Inferior parietal cortex (tissue), 1 donor: ENCODE measurements around the gene MN1.

Experiments
- DNase-seq: peaks from one replicate; pipeline ENCODE4 v3.0.0-alpha.2; 2016; ENCODE audit errors: extremely low spot score

The MN1 gene

GRCh38 chr22:27800250-27801201, 1.0 kb downstream of the MN1 start:
- no peak for DNase-seq

- DNase-seq = no peak
Measured at GRCh38 chr22:27799827-27800249, 1.7 kb downstream of the MN1 start.

DNA sequence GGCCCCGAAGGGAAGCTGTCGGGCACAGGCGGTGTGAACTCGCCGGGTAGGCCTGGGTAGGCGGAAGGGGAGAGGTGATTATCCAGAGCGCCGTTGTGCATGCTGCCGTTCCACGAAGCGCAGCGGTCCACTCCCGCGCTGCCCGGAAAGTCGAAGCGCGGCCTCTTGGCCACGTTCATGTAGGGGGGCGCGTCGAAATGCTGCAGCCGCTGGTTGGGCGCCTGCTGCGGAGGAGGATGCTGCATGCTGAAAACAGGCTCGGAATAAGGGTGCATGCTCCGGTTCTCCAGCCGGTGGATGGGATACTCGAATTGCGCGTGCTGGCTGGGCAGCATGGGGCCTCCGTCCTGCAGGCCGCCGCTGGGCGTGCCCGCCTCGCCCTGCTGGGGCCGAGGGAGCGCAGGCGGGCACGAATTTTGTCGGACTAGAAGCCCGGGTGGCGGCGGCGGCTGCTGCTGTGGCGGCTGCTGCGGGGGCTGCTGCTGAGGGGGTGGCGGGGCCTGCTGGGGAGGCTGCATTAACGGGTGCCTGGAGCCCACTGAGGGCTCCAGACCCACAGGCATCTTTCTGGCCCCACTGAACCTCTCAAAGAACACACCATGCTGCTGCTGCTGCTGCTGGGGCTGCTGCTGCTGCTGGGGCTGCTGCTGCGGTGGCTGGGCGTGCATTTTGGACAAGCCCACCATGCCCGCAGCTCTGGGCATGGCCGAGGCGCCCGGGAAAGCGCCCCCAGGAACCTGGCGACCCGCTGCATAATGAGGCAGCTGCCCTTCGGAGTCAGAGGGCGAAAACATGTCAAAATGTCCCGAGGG, 2.3 kb downstream of the MN1 start:
- no peak for DNase-seq

- no peak for DNase-seq
Measured at GRCh38 chr22:27798511-27799014, 3.0 kb downstream of the MN1 start.

- DNase-seq = no peak
Measured at GRCh38 chr22:27797520-27798391, 3.8 kb downstream of the MN1 start.

DNA sequence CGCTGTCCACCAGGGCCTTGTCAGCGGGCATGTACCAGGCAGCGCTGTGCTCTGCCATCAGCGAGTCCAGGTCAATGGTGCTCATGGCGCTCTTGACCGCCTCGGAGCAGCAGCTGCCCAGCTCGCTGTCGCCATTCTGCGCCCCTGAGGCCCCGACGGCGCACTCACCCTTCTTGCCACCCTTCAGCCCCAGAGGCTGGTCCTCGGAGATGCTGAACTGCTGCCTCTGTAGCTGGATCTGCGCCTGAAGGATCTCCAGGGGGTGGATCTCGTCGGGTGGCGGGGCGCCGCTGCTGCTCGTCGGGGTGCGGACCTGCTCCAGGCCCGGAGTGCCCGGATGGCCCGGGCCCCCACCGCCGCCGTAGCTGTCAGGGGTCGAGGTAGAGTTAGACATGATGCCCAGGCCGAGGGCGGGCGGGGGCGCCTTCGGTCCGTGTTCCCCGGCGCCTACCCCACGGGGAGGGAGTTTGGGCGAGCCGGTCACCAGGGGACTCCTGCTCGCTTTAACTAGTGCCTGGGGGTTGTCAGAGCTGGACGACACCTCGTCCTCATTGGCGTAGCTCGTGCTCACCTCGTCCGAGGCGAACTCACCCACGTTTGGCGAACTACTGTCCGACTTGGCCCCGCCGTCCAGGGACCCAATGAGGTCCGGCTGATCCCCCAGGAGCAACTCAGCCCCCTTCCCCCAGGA, 4.6 kb downstream of the MN1 start:
- DNase-seq = no peak

- no peak for DNase-seq
Measured at GRCh38 chr22:27795696-27796517, 5.6 kb downstream of the MN1 start.

DNA sequence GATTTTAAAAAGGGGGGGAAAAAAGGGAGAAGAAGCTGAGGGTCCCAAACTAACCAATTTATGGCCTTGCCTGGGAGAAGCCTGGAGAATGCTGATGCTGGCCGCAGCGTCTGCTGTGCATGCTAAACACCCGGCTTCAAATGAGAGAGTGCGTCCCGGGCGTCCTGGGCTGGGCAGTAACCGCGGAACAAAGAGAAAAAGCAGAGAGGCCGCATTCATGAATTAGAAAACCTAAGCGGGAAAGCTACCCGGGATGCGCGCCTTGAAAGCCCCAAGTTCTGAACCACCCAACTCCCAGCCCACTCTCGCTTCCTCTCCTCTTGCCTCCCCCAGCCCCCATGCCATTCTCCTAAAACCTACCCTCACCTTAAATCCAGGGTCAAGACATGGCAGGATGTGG, 6.5 kb downstream of the MN1 start:
- DNase-seq = no peak

GRCh38 chr22:27794226-27794625, 7.3 kb downstream of the MN1 start:
- no peak for DNase-seq

- DNase-seq = no peak
Measured at GRCh38 chr22:27793576-27793975, 8.0 kb downstream of the MN1 start.

DNA sequence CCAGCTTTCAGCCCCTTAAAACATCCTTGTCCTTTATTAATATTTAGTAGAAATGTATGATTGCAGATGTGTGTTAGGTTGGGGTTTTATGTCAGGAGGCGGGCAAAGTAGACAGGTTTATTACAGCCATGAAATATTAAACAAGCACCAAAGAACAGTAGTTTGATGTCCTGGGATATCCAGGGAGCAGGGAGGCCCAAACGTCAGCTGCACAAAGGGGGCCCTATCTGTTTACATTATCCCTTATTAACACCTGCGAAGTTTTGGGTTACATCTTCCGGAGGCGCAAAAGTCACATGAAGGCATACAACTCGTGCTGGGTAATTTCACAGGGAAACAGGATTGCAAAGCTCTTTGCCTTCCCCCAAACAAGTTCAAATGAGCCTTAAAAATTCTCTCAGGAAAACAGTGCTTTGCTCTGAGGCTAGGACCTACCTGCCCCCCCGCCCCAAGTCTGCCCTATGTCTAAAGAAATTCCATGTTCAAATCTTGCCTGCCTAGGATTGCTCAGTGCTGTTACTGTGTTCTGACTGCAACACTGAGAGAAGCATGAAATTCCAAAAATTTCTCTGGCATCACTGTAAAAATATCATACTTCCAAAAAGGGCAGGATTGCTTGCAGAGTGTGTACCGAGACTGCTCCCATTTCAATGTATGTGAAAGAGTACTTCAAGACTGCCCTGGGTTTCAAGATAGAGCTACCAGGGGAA, 8.9 kb downstream of the MN1 start:
- no peak for DNase-seq

DNA sequence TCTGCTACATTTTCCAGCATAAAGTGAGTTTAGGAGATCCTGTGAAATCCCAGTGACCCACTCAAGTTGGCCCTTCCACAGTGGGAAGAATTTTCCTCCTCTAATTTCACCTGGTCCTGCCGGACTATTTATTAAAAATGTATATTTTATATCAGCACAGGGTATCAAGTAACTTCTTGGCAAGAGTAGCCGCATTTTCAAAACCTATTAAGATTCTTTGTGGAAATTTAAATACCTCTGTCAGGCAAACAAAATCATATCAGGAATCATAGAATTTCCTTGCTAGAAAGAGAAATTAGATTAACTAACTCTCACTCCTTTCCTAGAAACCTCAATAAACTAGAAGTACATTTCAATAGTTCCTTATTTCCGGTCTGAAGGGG, 9.7 kb downstream of the MN1 start:
- no peak for DNase-seq

DNA sequence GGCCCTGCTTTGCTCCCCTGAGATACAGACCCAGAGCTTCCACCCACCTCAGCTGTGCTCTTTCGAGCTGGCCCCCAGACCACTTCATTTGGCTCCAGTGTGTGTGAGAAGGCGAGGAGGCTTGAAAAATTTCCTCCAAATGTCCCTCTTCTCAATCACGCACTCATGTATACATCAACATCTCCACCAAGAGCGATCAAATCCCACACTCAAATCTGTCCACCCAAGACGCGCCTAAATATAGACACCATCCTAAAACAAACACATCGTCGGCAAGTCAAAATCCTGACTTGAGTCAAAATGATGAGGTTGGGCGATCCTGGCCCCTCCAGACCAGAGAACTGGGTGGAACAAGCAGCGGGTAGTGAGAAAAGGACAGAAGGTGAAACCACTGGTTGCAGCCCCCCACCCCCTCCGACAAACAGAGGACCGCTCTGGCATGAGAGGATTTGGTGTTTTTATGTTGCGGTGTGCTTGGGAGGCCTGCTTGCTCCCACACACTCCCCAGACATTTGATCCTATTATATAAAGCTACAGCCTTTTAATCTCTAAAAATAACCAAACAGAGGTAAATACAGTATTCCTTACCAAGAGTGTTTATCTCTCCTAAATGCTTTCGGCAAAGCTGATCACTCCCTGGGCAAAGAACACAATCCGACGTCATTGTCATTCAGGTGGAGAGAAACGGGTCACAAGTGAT, 10.2 kb downstream of the MN1 start:
- no peak for DNase-seq

DNA sequence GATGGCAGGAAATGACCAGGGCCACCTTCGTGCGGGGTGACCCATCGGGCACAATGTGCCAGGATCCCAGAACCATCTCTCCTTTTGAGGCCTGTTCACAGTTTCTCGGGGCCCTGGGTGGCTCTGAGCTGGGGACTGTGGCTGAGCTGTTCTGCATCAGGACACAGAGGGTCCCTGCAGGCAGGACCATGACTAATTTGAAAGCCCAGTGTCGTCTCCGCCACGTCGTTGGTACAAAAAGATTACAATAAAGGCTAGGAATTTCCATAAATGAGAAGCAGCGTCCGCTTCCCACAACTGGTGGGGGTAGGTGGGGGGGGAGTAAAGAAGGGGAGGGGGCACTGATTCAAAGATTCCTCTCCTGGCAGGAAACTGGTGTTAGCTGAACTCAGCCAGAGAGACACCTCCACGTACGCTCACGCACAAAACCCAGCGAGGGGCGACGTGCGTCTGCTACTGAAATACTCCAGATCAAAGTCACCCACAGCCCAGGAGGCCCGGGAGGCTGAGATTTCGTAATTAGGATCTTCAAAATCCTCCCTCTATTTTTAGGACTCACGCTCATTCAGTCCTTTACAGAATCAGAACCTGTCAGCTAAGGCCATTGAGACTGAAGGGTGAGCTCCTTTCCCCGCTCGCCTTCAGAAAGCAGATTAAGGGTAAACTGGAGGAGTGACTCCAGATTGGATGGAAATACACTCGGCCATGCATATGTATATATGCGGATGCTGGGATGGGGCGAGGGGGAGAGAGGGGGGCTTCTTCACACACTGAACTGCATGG, 11.0 kb downstream of the MN1 start:
- no peak for DNase-seq

GRCh38 chr22:27788500-27789288, 12.9 kb downstream of the MN1 start:
- DNase-seq = no peak

- no peak for DNase-seq
Measured at GRCh38 chr22:27786965-27787364, 14.6 kb downstream of the MN1 start.

GRCh38 chr22:27786291-27786932, 15.1 kb downstream of the MN1 start:
- no peak for DNase-seq
